Stimulated activated naive CD8-positive, alpha-beta T cell treated with anti-CD3 and anti-CD28 coated beads, Interleukin-15, amount 100 ng/mL, for 72 hours (primary cell): Measurements from ENCODE around the gene LDAF1.

Experiments used
- ATAC-seq: fragments of 150-1000 bp; cut with Tn5 transposase; 2 replicates; pipeline ENCODE4 v1.10.0; 2021; ENCODE audit warnings: mild to moderate bottlenecking, moderate library complexity
- DNase-seq, 2 donors: peaks; one replicate each; pipeline ENCODE4 v3.0.0; 2021 to 2022
- H3K27ac Mint-ChIP-seq, 2 donors: one replicate each; pipeline ENCODE4 v1.8.0; 2022; ENCODE audit warnings: mild to moderate bottlenecking in 2 of 2, mixed read lengths in 2 of 2, moderate library complexity in 2 of 2
- H3K27me3 Mint-ChIP-seq: one replicate; pipeline ENCODE4 v1.8.0; 2022; ENCODE audit warnings: mixed read lengths
- H3K4me1 Mint-ChIP-seq: one replicate; pipeline ENCODE4 v1.8.0; 2022; ENCODE audit warnings: mild to moderate bottlenecking, mixed read lengths
- H3K4me3 Mint-ChIP-seq, 2 donors: one replicate each; pipeline ENCODE4 v1.8.0; 2022; ENCODE audit warnings: mild to moderate bottlenecking in 2 of 2, mixed read lengths in 2 of 2, moderate library complexity in 1 of 2
- H3K9me3 Mint-ChIP-seq, 2 donors: one replicate each; pipeline ENCODE4 v1.8.0; 2022; ENCODE audit warnings: mixed read lengths in 2 of 2

Gene LDAF1

DNA sequence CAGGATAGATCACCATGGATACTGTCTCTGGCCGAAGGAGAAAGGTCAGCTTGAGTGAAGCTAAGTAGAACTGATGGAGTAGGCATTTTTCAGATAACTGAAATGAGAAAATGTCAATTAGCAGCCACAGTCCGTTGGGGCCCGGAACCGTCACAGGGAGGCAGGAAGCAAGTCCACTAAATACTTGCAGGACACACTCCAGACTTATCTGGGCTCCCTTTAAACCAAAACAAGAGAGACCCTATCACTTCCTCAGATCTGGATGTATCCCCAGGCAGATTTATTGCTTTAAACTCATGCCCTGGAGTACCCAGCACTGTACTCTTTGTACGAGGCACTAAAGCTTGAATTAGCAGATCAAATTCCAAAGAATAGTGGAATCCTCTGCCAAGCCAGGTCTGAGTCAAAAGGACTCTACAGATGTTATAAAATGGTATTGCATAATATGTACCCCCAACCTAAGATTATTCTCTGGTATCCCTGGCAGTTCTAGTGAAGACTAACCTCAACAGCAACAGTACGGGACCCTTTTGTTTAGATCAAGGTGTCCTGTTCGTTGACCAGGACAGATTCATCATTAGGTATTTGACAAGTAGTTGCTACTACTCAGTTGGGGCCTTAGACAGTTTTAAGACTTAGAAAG lies 44.8 kb downstream of the LDAF1 start:
- no peak overlapping the region for H3K27ac Mint-ChIP-seq
- no peaks in the 10 kb centered on the region for H3K4me1 Mint-ChIP-seq
- ATAC-seq (no peak), DNase-seq (no peak)
- no peaks in the 10 kb centered on the region for H3K9me3 Mint-ChIP-seq
- no peak overlapping the region for H3K4me3 Mint-ChIP-seq
- peaks cover 46% of the 10 kb centered on the region for H3K27me3 Mint-ChIP-seq

DNA sequence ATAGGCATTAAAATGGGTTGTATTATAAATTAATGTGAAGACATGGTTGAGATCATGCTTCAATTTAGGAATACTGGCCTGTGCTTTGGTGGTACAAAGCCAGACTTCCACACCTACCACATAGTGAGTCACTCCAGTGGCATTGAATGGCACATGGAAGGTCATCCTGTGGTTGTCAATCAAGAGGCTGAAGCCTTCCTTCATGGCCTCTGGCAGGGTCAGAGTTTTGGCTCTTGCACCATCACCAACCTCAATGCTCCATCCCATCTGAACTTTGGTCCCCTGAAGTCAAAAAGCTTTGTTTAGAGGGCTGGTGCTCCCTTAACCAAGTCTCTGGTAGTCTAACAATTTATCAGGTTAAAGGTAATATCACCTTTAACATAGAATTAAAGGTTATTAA lies 46.8 kb downstream of the LDAF1 start:
- Mint-ChIP-seq H3K27ac (no peak overlapping the region), H3K9me3 (no peaks in the 10 kb centered on the region), H3K4me1 (no peaks in the 10 kb centered on the region), H3K27me3 (peaks cover 37% of the 10 kb centered on the region), H3K4me3 (no peak overlapping the region)
- DNase-seq (no peak), ATAC-seq (no peak)

DNA sequence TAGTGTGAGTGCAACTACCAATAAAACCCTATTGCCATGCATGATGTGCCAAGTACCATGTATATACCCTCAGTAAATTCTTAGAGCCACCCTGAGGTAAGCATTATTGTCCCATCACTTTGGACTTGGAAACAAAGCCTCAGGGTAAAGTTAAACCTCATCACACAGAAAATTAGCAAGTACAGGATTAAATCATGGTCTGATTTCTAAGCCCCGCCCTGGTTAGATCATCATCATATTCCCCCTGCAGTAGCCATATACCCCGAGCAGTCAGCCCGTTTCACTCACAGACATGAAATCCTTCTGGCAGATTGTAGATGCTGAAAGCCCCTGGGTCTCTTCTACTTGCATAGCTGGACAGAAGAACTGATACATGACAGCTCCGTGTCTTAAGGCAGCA lies 48.1 kb downstream of the LDAF1 start:
- DNase-seq: no peak
- Mint-ChIP-seq H3K4me3 (no peak overlapping the region), H3K9me3 (no peaks in the 10 kb centered on the region), H3K27me3 (peaks cover 33% of the 10 kb centered on the region), H3K4me1 (no peaks in the 10 kb centered on the region), H3K27ac (no peak overlapping the region)
- ATAC-seq: no peak

DNA sequence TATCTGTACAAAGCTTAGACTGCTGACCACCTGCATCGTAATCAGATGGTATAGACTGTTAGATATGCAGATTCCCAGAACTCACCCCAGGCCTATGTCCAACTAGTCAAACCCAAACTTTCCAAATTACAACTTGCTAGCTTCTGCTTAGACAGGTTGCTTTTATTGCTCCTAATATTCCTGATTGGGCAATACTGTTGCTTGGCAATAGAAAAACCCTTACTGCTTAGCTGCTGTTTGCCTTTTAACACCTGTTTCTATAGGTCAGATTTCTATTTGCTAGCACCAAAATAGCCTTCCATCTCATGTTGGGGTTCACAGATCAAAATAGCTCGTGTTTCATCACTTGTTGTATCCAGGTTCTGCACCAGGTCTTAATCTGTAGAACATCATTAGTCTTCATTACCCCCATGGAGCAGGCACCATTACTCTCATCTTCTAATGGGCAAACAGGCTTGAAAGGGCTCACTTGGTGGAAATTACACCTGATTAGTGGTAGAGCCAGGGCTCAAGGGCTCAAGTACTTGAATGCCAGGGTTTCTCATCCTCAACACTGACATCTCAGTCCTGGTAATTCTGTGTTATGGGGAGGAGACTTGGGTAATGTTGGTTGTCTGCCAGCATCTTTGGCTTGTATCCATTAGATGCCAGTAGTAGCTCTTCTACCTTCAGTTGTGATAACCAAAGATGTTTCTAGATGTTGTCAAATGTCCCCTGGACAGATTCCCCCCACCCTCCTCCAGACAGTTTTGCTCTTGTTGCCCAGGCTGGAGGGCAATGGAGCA lies 50.2 kb downstream of the LDAF1 start:
- H3K9me3 Mint-ChIP-seq: no peaks in the 10 kb centered on the region
- ATAC-seq: no peak
- no peaks in the 10 kb centered on the region for H3K4me1 Mint-ChIP-seq
- peak overlapping the region in 1 of 2 donors; percentile 20 for H3K27ac Mint-ChIP-seq
- H3K4me3 Mint-ChIP-seq: no peak overlapping the region
- no peak for DNase-seq
- H3K27me3 Mint-ChIP-seq: peaks cover 33% of the 10 kb centered on the region

DNA sequence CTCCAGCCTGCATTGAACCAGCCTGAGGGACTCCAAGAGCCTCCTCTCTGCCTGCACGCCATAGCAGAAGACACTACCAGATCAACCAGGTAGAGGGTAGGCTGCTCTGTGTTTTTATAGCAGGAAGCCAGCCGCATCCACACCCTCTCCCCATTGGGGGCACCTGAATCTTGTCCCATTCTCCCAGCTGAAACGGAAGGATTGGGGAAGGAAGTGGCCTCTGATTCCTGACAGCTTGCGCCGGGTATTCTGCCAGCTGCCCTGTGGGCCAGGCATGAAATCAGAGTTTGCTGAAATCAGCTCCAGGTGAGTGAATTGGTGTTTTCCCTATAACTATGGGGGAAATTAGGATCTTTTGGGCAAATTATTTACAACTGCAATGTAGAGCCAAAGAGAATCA lies 53.0 kb downstream of the LDAF1 start, which contains the start of gene ZP2:
Gene ZP2 (minus strand): TSS at position 89 of the 400 bp plus-strand sequence. CDS start 27 bp downstream, at position 62.
- H3K27ac Mint-ChIP-seq: no peak within 1 kb of the TSS
- H3K4me3 Mint-ChIP-seq: no peak within 1 kb of the TSS
- peaks cover 47% of the 10 kb centered on the region for H3K27me3 Mint-ChIP-seq
- DNase-seq (no peak), ATAC-seq (no peak)
- H3K4me1 Mint-ChIP-seq: no peaks in the 10 kb centered on the region
- no peaks in the 10 kb centered on the region for H3K9me3 Mint-ChIP-seq

DNA sequence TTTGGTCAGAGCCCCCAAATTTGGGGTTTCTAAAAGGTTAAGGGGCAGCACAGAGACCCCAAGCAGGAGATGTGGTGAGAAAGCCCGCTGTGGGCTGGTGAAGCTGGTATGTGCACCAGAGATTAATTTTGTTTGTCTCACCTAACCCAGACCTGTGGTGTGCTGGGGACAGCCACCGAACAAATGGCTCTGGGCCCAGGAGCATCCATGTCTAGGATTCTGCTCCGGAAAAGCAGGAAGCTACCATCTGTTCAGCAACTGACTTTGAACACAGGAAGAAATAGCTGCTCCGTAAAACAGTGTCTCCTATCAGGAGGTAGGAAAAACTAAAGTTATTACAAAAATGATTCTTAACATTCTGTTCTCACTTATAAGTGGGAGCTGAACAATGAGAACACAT lies 55.6 kb downstream of the LDAF1 start:
- DNase-seq (no peak), ATAC-seq (no peak)
- H3K4me3 Mint-ChIP-seq: no peak overlapping the region
- H3K9me3 Mint-ChIP-seq: no peaks in the 10 kb centered on the region
- no peak overlapping the region for H3K27ac Mint-ChIP-seq
- no peaks in the 10 kb centered on the region for H3K4me1 Mint-ChIP-seq
- H3K27me3 Mint-ChIP-seq: peaks cover 52% of the 10 kb centered on the region

DNA sequence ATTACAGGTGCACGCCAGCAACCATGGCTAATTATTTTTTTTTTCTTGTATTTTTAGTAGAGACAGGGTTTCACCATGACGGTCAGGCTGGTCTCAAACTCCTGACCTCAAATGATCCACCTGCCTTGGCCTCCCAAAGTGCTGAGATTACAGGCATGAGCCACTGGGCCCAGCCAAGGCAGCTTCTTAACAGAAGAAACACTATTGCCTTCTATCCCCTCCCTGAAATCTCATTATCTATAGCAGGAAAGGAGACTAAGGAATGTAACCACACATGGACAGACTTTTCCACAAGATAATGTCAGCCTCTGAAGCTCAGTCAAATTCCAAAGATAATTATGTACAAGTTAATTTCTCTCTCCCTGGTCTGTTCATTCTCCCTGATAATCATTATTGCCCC lies 58.6 kb downstream of the LDAF1 start:
- no peaks in the 10 kb centered on the region for H3K4me1 Mint-ChIP-seq

DNA sequence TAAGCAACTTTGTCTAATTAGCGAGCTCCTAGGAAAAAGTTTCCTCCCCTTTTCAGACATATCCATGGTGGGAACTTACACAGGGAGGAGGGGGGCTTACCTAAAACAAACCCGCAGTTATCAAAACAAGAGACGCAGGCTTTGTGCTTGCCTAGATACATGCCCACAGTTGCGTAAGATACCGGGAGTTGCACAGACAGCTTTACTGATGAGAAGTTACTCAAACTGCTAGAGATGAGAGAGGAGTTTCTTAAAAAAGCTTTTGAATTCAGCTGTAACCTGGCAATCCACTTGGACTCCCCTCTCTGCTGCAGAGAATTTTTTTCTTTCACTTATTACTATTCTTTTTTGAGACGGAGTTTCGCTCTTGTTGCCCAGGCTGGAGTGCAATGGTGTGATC lies 59.7 kb downstream of the LDAF1 start:
- H3K9me3 Mint-ChIP-seq: no peaks in the 10 kb centered on the region
- H3K27ac Mint-ChIP-seq: no peak overlapping the region
- ATAC-seq (no peak), DNase-seq (no peak)
- H3K4me1 Mint-ChIP-seq: no peaks in the 10 kb centered on the region
- peaks cover 45% of the 10 kb centered on the region for H3K27me3 Mint-ChIP-seq
- no peak overlapping the region for H3K4me3 Mint-ChIP-seq

More for the DNA sequence above, 58.6 kb downstream of the LDAF1 start:
- H3K4me3 Mint-ChIP-seq: no peak overlapping the region
- DNase-seq (no peak), ATAC-seq (no peak)
- no peaks in the 10 kb centered on the region for H3K9me3 Mint-ChIP-seq
- H3K27me3 Mint-ChIP-seq: peaks cover 50% of the 10 kb centered on the region
- H3K27ac Mint-ChIP-seq: no peak overlapping the region

DNA sequence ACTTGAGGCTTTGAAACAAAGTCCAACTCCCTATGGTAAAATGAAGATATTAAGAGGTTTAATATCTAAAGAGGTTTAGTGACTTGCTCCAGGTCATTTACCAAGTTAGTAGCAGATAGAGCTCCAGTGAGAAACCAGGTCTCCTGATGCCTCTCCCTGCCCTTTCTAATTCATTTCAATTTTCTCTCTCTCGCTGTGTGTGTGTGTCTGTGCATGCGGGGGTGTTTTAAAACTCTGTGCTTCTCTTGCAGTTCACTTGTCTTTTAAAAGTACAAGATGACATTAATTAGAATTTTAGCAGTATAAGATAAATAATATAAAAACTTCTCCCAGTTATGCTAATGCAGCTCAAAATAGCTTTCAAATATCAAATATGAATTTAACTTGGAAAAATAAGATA lies 61.1 kb downstream of the LDAF1 start:
- Mint-ChIP-seq H3K4me3 (no peak overlapping the region), H3K27me3 (peaks cover 42% of the 10 kb centered on the region), H3K9me3 (no peaks in the 10 kb centered on the region), H3K4me1 (peaks cover 7% of the 10 kb centered on the region), H3K27ac (no peak overlapping the region)
- DNase-seq: no peak
- no peak for ATAC-seq

DNA sequence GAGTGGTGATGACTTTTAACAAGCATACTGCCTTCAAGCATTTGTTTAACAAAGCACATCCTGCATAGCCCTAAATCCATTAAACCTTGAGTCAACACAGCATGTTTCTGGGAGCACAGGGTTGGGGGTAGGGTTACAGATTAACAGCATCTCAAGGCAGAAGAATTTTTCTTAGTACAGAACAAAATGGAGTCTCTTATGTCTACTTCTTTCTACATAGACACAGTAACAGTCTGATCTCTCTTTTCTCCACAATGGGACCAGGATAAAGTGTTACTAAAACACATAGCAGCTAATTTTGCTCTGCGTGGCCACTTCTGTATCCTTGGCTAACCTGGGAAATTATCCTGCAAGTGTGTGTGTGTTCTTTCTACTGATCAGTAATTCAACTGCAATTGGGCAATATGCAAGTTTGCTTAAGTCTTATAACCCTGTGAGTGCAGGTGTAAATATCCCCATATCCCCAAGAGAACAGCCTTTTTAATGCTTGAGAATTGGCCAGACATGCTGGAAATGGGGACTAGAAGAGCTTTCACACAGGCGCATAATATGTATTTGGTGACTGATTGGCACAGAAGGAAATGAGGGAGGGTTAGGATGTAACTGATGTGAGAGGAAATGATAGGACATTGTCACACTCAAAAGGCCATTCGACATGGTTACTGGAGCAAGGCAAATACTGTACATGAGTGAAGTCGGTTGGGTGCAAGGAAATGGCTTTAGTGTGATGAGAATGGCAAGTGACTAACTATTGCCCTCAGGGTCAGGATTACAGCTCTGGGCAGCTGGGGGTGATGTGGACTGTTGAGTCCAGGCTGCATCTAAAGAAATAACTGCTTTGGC lies 64.2 kb downstream of the LDAF1 start:
- ATAC-seq (no peak), DNase-seq (no peak)
- H3K27me3 Mint-ChIP-seq: peaks cover 47% of the 10 kb centered on the region
- no peak overlapping the region for H3K27ac Mint-ChIP-seq
- H3K4me3 Mint-ChIP-seq: no peak overlapping the region
- no peaks in the 10 kb centered on the region for H3K9me3 Mint-ChIP-seq
- peaks cover 17% of the 10 kb centered on the region for H3K4me1 Mint-ChIP-seq

DNA sequence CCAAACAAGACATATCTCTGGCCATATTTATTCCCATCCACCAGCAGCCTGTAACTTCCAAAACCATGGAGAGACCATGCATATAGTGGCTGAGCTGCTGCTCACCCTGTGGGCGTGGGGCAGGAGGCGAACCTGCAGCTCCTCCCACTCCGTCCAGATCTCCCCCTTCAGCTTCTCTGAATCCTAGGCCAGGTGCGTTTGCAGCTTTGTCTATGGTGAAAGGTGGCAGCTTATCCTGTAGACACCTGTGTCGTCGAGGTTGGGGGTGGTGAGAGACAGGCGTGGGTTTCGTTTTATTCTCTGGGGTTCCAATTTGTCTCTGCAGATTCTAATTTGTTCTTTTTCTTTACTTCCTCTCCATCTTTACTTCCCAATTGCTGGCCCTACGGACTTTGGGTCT lies 65.3 kb downstream of the LDAF1 start:
- no peak for DNase-seq
- Mint-ChIP-seq H3K4me1 (peaks cover 17% of the 10 kb centered on the region), H3K27me3 (peaks cover 58% of the 10 kb centered on the region), H3K4me3 (no peak overlapping the region), H3K27ac (no peak overlapping the region), H3K9me3 (no peaks in the 10 kb centered on the region)
- no peak for ATAC-seq

DNA sequence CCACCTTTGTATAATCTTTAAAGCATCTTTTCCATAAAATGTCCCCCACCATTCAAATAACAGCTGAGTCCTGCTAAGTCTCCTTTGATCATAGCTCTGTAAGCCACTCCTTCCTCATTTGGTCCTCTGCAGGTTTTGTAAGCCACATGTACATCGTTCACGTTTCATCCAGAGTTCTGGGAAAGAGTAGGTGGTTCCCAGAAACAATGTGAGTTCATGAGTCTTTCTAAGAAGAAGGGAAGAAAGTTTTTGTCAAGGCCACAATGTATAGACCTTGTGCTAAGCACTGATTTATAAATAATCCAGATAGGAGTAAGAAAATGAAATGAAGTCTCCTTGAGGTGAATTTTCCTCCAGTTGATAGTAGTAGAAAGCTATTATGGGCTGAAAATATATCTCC lies 66.3 kb downstream of the LDAF1 start:
- Mint-ChIP-seq H3K4me1 (peaks cover 17% of the 10 kb centered on the region), H3K27ac (no peak overlapping the region), H3K27me3 (peaks cover 64% of the 10 kb centered on the region), H3K4me3 (no peak overlapping the region), H3K9me3 (no peaks in the 10 kb centered on the region)
- DNase-seq: peak in 1 of 2 donors; percentile 21
- ATAC-seq: peak; percentile 67

DNA sequence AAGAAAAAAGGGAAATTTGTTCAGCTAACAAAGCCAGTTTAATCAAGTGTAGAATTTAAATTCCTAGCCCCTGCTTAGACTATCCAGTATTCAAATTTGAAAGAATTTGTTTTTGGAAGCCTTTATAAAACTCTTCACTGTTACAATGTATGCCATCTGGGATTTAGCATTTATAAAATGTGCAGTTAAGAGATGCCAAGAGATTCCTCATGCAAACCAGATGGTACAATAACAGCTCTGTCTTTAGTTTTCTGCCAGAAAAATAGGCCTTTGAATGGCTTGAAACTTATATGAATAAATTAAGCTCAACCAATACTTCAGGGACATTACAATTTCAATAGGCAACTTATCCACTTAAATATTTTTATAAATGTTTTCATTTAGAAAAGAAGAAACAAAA lies 68.3 kb downstream of the LDAF1 start:
- ATAC-seq (no peak), DNase-seq (no peak)
- H3K4me1 Mint-ChIP-seq: peaks cover 17% of the 10 kb centered on the region
- no peak overlapping the region for H3K27ac Mint-ChIP-seq
- no peaks in the 10 kb centered on the region for H3K9me3 Mint-ChIP-seq
- no peak overlapping the region for H3K4me3 Mint-ChIP-seq
- peaks cover 63% of the 10 kb centered on the region for H3K27me3 Mint-ChIP-seq

DNA sequence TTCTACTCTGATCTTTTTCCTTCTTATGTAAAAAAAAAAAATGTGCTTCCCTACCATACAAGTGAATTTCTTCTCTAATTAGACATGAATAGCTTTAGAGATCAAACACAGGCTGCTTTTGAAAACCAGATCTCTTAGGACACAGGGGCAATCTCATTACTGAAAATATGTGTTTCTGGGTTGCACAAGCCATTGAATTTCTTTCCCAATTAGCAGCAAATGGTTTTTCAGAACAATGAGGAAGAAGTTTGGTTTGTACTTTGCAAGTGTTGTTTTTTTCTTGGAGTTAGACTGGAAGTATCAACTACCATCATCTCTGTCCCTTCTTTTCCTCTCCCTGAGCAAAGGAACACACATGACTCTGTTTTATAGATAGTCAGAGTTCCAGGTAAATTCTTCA lies 69.4 kb downstream of the LDAF1 start:
- Mint-ChIP-seq H3K9me3 (no peaks in the 10 kb centered on the region), H3K4me3 (no peak overlapping the region), H3K27me3 (peaks cover 65% of the 10 kb centered on the region), H3K4me1 (peaks cover 17% of the 10 kb centered on the region), H3K27ac (no peak overlapping the region)
- ATAC-seq: no peak
- DNase-seq: no peak

DNA sequence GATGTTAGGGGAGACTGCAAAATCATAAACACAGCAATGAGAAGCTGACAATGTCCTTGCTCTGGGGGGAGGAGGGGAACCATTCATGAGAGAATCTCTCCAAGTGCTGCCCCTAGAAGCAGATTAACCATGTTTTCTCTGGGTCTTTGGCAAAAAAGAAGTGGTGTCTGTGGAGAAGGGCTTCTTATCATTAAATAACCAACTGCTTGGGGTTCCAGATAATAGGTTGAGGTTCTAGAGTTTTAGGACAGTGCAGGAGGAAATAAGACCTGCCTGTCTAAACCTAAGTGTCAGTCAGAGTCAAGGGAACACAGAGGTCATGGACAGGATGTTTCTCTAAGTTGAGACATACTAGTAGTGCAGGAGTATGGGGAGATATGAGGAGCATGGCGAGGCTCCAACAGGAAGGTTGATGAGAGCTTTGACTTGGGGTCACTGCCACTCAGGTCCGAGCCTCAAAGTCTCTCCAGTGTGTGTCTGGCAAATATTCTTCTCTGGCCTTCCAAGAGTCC lies 69.9 kb downstream of the LDAF1 start:
- DNase-seq: no peak
- no peak for ATAC-seq
- no peak overlapping the region for H3K4me3 Mint-ChIP-seq
- no peak overlapping the region for H3K27ac Mint-ChIP-seq
- no peaks in the 10 kb centered on the region for H3K9me3 Mint-ChIP-seq
- H3K4me1 Mint-ChIP-seq: peaks cover 17% of the 10 kb centered on the region
- H3K27me3 Mint-ChIP-seq: peaks cover 71% of the 10 kb centered on the region
